OCI-LY1 (cell line): ENCODE data around the gene TTLL11.

Source experiments
- H2AFZ ChIP-seq: fragments of 200-600 bp; sonication (generic), shearing (Covaris generic); 2 replicates; pipeline ENCODE4 v1.6.0; 2014; ENCODE audit warnings: antibody characterized with exemption, mild to moderate bottlenecking, low read length
- H3F3A ChIP-seq: fragments of 200-600 bp; sonication (generic), shearing (Covaris generic); 2 replicates; pipeline ENCODE4 v1.6.0; 2014; ENCODE audit warnings: mild to moderate bottlenecking, antibody characterized with exemption, low read length, moderate library complexity; ENCODE audit not compliant: insufficient read depth
- H3K27ac ChIP-seq: fragments of 200-600 bp; sonication (generic); 2 replicates; pipeline ENCODE4 v1.5.1; 2014; ENCODE audit warnings: low read length, mixed run types, mild to moderate bottlenecking, low read depth; ENCODE audit not compliant: poor library complexity, severe bottlenecking
- H3K27me3 ChIP-seq: fragments of 200-600 bp; sonication (generic); 2 replicates; pipeline ENCODE4 v1.6.0; 2014; ENCODE audit warnings: antibody characterized with exemption, mild to moderate bottlenecking, low read length, moderate library complexity; ENCODE audit not compliant: insufficient read depth
- H3K36me3 ChIP-seq: fragments of 200-600 bp; sonication (generic); 2 replicates; pipeline ENCODE4 v1.6.1; 2014; ENCODE audit warnings: mild to moderate bottlenecking, antibody characterized with exemption, low read length, moderate library complexity, mixed read lengths; ENCODE audit not compliant: insufficient read depth
- H3K4me1 ChIP-seq: fragments of 200-600 bp; sonication (generic); 2 replicates; pipeline ENCODE4 v1.5.1; 2014; ENCODE audit warnings: mild to moderate bottlenecking, low read length, moderate library complexity; ENCODE audit not compliant: insufficient read depth, severe bottlenecking
- H3K4me2 ChIP-seq: fragments of 200-600 bp; sonication (generic), shearing (Covaris generic); 2 replicates; pipeline ENCODE4 v1.6.1; 2014; ENCODE audit warnings: low read length
- H3K4me3 ChIP-seq: fragments of 200-600 bp; sonication (generic); 2 replicates; pipeline ENCODE4 v1.5.1; 2014; ENCODE audit warnings: low read length, low read depth, mild to moderate bottlenecking, mixed read lengths; ENCODE audit not compliant: poor library complexity, severe bottlenecking
- H3K79me2 ChIP-seq: fragments of 200-600 bp; shearing (Covaris generic); 2 replicates; pipeline ENCODE4 v1.6.1; 2016; ENCODE audit warnings: mixed run types, low read length, mixed read lengths; ENCODE audit not compliant: insufficient read depth
- H3K9ac ChIP-seq: fragments of 200-600 bp; sonication (generic), shearing (Covaris generic); 2 replicates; pipeline ENCODE4 v1.6.1; 2014; ENCODE audit warnings: mild to moderate bottlenecking, low read length, mixed read lengths
- H3K9me2 ChIP-seq: fragments of 200-600 bp; sonication (generic), shearing (Covaris generic); 2 replicates; pipeline ENCODE4 v1.6.1; 2014; ENCODE audit warnings: low read depth, mild to moderate bottlenecking, low read length, mixed read lengths
- H3K9me3 ChIP-seq: fragments of 200-600 bp; shearing (Covaris generic); 2 replicates; pipeline ENCODE4 v1.6.1; 2014; ENCODE audit warnings: low read length, mixed read lengths
- H4K20me1 ChIP-seq: fragments of 200-600 bp; sonication (generic), shearing (Covaris generic); 2 replicates; pipeline ENCODE4 v1.6.0; 2016; ENCODE audit warnings: mild to moderate bottlenecking, low read length; ENCODE audit not compliant: insufficient read depth
- CTCF ChIP-seq: fragments of 200-600 bp; sonication (generic), shearing (Covaris generic); IDR thresholded peaks from 2 replicates; pipeline ENCODE4 v1.5.1; 2017; ENCODE audit warnings: mild to moderate bottlenecking, antibody characterized with exemption, low read length, moderate library complexity, mixed read lengths
- EZH2 ChIP-seq: fragments of 200-600 bp; sonication (generic), shearing (Covaris generic); IDR thresholded peaks from 2 replicates; pipeline ENCODE4 v1.8.0; 2017; ENCODE audit warnings: borderline replicate concordance, mixed run types, mild to moderate bottlenecking, antibody characterized with exemption, low read length, moderate library complexity, mixed read lengths

TTLL11 gene

GRCh38 chr9:121915304-121915625 lies 177.8 kb downstream of the TTLL11 start:
- TF ChIP-seq CTCF (no peak), EZH2 (no peak)
- no peaks in the 10 kb centered on the region for H3K79me2 ChIP-seq
- peak overlapping the region; percentile 13; the same call in 1 of the 2 replicates for H3K4me2 ChIP-seq
- peak overlapping the region; percentile 55 for H3K27ac ChIP-seq
- H3K9me3 ChIP-seq: no peaks in the 10 kb centered on the region
- H3K9ac ChIP-seq: no peak overlapping the region; the same call in 1 of the 2 replicates
- H3K4me3 ChIP-seq: no peak overlapping the region
- H3K27me3 ChIP-seq: no peaks in the 10 kb centered on the region
- no peaks in the 10 kb centered on the region for H3K36me3 ChIP-seq
- no peaks in the 10 kb centered on the region for H3K9me2 ChIP-seq
- H2AFZ ChIP-seq: no peak overlapping the region
- H3F3A ChIP-seq: no peaks in the 10 kb centered on the region
- no peaks in the 10 kb centered on the region for H4K20me1 ChIP-seq
- H3K4me1 ChIP-seq: peaks cover 55% of the 10 kb centered on the region

- H3K4me3 ChIP-seq: no peak overlapping the region
- no peak for TF ChIP-seq CTCF
- no peak for TF ChIP-seq EZH2
- no peaks in the 10 kb centered on the region for H3K9me3 ChIP-seq
- peak overlapping the region; percentile 21; the same call in 1 of the 2 replicates for H3K9ac ChIP-seq
- peak overlapping the region; percentile 13; the same call in 1 of the 2 replicates for H3K4me2 ChIP-seq
- no peaks in the 10 kb centered on the region for H3F3A ChIP-seq
- H3K27me3 ChIP-seq: no peaks in the 10 kb centered on the region
- H2AFZ ChIP-seq: no peak overlapping the region
- H3K36me3 ChIP-seq: no peaks in the 10 kb centered on the region
- peaks cover 57% of the 10 kb centered on the region for H3K4me1 ChIP-seq
- H4K20me1 ChIP-seq: no peaks in the 10 kb centered on the region
- H3K27ac ChIP-seq: peak overlapping the region; percentile 55
- no peaks in the 10 kb centered on the region for H3K79me2 ChIP-seq
- no peaks in the 10 kb centered on the region for H3K9me2 ChIP-seq
Measured at GRCh38 chr9:121914604-121915303, 178.4 kb downstream of the TTLL11 start.

GRCh38 chr9:121914017-121914595 lies 179.0 kb downstream of the TTLL11 start:
- Histone ChIP-seq H3K9ac (no peak overlapping the region), H3F3A (no peaks in the 10 kb centered on the region), H3K79me2 (no peaks in the 10 kb centered on the region), H4K20me1 (no peaks in the 10 kb centered on the region), H2AFZ (no peak overlapping the region), H3K4me2 (no peak overlapping the region), H3K4me3 (no peak overlapping the region), H3K27me3 (no peaks in the 10 kb centered on the region), H3K36me3 (no peaks in the 10 kb centered on the region), H3K27ac (peak overlapping the region; percentile 55), H3K4me1 (peaks cover 57% of the 10 kb centered on the region), H3K9me2 (no peaks in the 10 kb centered on the region), H3K9me3 (no peaks in the 10 kb centered on the region)
- TF ChIP-seq EZH2 (no peak), CTCF (no peak)
